OCI-LY1 (cell line): ENCODE measurements around the gene LRFN2.

ENCODE experiments used
- H2AFZ ChIP-seq: fragments of 200-600 bp; sonication (generic), shearing (Covaris generic); 2 replicates; pipeline ENCODE4 v1.6.0; 2014; ENCODE audit warnings: antibody characterized with exemption, mild to moderate bottlenecking, low read length
- H3F3A ChIP-seq: fragments of 200-600 bp; sonication (generic), shearing (Covaris generic); 2 replicates; pipeline ENCODE4 v1.6.0; 2014; ENCODE audit warnings: mild to moderate bottlenecking, antibody characterized with exemption, low read length, moderate library complexity; ENCODE audit not compliant: insufficient read depth
- H3K27ac ChIP-seq: fragments of 200-600 bp; sonication (generic); 2 replicates; pipeline ENCODE4 v1.5.1; 2014; ENCODE audit warnings: low read length, mixed run types, mild to moderate bottlenecking, low read depth; ENCODE audit not compliant: poor library complexity, severe bottlenecking
- H3K27me3 ChIP-seq: fragments of 200-600 bp; sonication (generic); 2 replicates; pipeline ENCODE4 v1.6.0; 2014; ENCODE audit warnings: antibody characterized with exemption, mild to moderate bottlenecking, low read length, moderate library complexity; ENCODE audit not compliant: insufficient read depth
- H3K36me3 ChIP-seq: fragments of 200-600 bp; sonication (generic); 2 replicates; pipeline ENCODE4 v1.6.1; 2014; ENCODE audit warnings: mild to moderate bottlenecking, antibody characterized with exemption, low read length, moderate library complexity, mixed read lengths; ENCODE audit not compliant: insufficient read depth
- H3K4me1 ChIP-seq: fragments of 200-600 bp; sonication (generic); 2 replicates; pipeline ENCODE4 v1.5.1; 2014; ENCODE audit warnings: mild to moderate bottlenecking, low read length, moderate library complexity; ENCODE audit not compliant: insufficient read depth, severe bottlenecking
- H3K4me2 ChIP-seq: fragments of 200-600 bp; sonication (generic), shearing (Covaris generic); 2 replicates; pipeline ENCODE4 v1.6.1; 2014; ENCODE audit warnings: low read length
- H3K4me3 ChIP-seq: fragments of 200-600 bp; sonication (generic); 2 replicates; pipeline ENCODE4 v1.5.1; 2014; ENCODE audit warnings: low read length, low read depth, mild to moderate bottlenecking, mixed read lengths; ENCODE audit not compliant: poor library complexity, severe bottlenecking
- H3K79me2 ChIP-seq: fragments of 200-600 bp; shearing (Covaris generic); 2 replicates; pipeline ENCODE4 v1.6.1; 2016; ENCODE audit warnings: mixed run types, low read length, mixed read lengths; ENCODE audit not compliant: insufficient read depth
- H3K9ac ChIP-seq: fragments of 200-600 bp; sonication (generic), shearing (Covaris generic); 2 replicates; pipeline ENCODE4 v1.6.1; 2014; ENCODE audit warnings: mild to moderate bottlenecking, low read length, mixed read lengths
- H3K9me2 ChIP-seq: fragments of 200-600 bp; sonication (generic), shearing (Covaris generic); 2 replicates; pipeline ENCODE4 v1.6.1; 2014; ENCODE audit warnings: low read depth, mild to moderate bottlenecking, low read length, mixed read lengths
- H3K9me3 ChIP-seq: fragments of 200-600 bp; shearing (Covaris generic); 2 replicates; pipeline ENCODE4 v1.6.1; 2014; ENCODE audit warnings: low read length, mixed read lengths
- H4K20me1 ChIP-seq: fragments of 200-600 bp; sonication (generic), shearing (Covaris generic); 2 replicates; pipeline ENCODE4 v1.6.0; 2016; ENCODE audit warnings: mild to moderate bottlenecking, low read length; ENCODE audit not compliant: insufficient read depth
- EZH2 ChIP-seq: fragments of 200-600 bp; sonication (generic), shearing (Covaris generic); IDR thresholded peaks from 2 replicates; pipeline ENCODE4 v1.8.0; 2017; ENCODE audit warnings: borderline replicate concordance, mixed run types, mild to moderate bottlenecking, antibody characterized with exemption, low read length, moderate library complexity, mixed read lengths
- TF ChIP-seq, protein P1 (sequence below): fragments of 200-600 bp; sonication (generic), shearing (Covaris generic); IDR thresholded peaks from 2 replicates; pipeline ENCODE4 v1.5.1; 2017; ENCODE audit warnings: mild to moderate bottlenecking, antibody characterized with exemption, low read length, moderate library complexity, mixed read lengths

LRFN2 gene

DNA sequence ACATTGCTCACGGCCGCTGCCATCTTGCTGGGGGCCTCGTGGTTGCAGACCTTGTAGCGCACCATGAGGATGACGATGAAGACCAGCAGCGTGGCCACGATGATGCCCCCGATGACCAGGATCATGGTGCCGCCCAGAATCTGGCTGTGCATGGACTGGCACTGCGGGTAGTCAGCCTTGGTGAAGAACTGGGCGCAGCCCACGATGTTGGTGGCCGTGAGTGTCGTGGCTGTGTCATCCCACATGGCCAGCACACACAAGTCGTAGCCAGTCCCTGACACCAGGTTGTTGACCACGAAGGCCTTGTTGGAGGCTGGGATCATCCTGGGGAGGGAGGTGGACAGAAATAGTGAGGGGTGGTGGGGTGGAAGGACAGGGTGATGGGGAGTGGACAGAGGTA lies 194.6 kb downstream of the LRFN2 start:
- no peaks in the 10 kb centered on the region for H3K9me3 ChIP-seq
- no peaks in the 10 kb centered on the region for H4K20me1 ChIP-seq
- no peaks in the 10 kb centered on the region for H3K9me2 ChIP-seq
- no peak overlapping the region for H3K27ac ChIP-seq
- H3K36me3 ChIP-seq, result no peaks in the 10 kb centered on the region
- no peaks in the 10 kb centered on the region for H3K27me3 ChIP-seq
- H3K79me2 ChIP-seq, result no peaks in the 10 kb centered on the region
- H3K4me3 ChIP-seq, result no peak overlapping the region
- no peak overlapping the region for H3K9ac ChIP-seq
- no peak overlapping the region for H2AFZ ChIP-seq
- TF ChIP-seq, protein P1, sequence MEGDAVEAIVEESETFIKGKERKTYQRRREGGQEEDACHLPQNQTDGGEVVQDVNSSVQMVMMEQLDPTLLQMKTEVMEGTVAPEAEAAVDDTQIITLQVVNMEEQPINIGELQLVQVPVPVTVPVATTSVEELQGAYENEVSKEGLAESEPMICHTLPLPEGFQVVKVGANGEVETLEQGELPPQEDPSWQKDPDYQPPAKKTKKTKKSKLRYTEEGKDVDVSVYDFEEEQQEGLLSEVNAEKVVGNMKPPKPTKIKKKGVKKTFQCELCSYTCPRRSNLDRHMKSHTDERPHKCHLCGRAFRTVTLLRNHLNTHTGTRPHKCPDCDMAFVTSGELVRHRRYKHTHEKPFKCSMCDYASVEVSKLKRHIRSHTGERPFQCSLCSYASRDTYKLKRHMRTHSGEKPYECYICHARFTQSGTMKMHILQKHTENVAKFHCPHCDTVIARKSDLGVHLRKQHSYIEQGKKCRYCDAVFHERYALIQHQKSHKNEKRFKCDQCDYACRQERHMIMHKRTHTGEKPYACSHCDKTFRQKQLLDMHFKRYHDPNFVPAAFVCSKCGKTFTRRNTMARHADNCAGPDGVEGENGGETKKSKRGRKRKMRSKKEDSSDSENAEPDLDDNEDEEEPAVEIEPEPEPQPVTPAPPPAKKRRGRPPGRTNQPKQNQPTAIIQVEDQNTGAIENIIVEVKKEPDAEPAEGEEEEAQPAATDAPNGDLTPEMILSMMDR, result no peak
- no peak for TF ChIP-seq EZH2
- H3K4me2 ChIP-seq, result no peak overlapping the region
- no peaks in the 10 kb centered on the region for H3F3A ChIP-seq
- H3K4me1 ChIP-seq, result no peaks in the 10 kb centered on the region

DNA sequence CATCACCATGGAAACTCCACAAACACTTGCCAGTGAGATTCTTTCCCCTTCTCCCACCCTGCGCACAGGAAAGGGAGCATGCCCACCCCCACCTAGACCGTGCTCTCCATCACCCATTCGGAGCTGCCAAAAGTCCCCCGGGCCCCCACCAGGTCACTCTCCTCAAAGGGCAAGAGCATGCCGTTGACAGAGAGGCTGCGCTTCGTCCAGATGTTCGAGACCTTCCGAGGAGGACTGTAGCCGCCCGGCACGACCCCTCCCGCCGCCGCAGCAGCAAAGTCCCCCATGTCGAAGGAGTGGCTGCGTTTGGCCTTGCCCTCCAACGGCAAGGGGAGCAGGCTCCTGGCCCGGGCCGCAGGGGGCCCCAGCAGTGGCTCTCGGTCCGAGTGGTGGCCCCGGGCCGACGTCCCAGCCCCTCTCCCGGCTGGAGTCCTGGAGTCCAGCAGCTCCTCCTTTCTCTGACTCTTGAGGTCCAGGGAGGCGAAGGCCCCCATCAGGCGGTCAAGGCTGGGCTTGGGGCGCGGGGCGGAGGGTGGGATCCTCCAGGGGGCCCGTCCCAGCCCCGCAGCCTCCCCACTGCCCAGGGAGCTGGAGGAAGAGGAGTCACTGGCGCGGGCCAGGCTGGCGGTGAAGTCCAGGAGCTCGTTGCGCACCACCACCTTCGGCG lies 195.2 kb downstream of the LRFN2 start:
- TF ChIP-seq, protein P1, result no peak
- TF ChIP-seq EZH2, result no peak
- H3K79me2 ChIP-seq, result no peaks in the 10 kb centered on the region

DNA sequence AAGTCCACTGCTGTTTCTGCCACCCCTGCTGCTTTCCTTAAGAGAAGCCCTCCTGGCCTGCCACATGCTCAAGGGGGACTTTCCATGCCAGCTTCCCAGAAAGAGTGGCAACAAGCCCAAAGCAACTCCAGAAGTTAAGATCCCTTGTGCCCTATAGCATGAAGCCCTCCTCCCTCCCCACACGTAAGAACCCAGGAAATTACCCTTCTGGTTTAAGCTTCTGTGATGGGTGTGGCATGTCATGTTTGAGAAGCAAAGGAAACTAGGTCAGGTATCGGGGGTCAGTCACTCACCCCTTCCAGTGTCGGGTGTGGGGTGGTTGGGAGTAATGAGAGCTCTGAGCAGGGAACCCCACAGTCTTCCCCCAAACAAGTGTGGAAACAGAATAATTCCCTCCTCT lies 196.1 kb downstream of the LRFN2 start:
- Histone ChIP-seq H3K79me2 (no peaks in the 10 kb centered on the region), H3K27ac (no peak overlapping the region)

More for the DNA sequence above, 195.2 kb downstream of the LRFN2 start:
- Histone ChIP-seq H2AFZ (no peak overlapping the region), H3K27ac (no peak overlapping the region), H3K4me3 (no peak overlapping the region), H3K9me2 (no peaks in the 10 kb centered on the region), H4K20me1 (no peaks in the 10 kb centered on the region), H3K9me3 (no peaks in the 10 kb centered on the region), H3K36me3 (no peaks in the 10 kb centered on the region), H3K4me1 (no peaks in the 10 kb centered on the region), H3K27me3 (no peaks in the 10 kb centered on the region), H3K9ac (no peak overlapping the region), H3K4me2 (no peak overlapping the region), H3F3A (no peaks in the 10 kb centered on the region)

More for the DNA sequence above, 196.1 kb downstream of the LRFN2 start:
- Histone ChIP-seq H4K20me1 (no peaks in the 10 kb centered on the region), H3K4me2 (no peak overlapping the region), H3K4me1 (no peaks in the 10 kb centered on the region), H3K9ac (no peak overlapping the region), H3K4me3 (no peak overlapping the region), H3K27me3 (no peaks in the 10 kb centered on the region), H3K9me3 (no peaks in the 10 kb centered on the region), H3K9me2 (no peaks in the 10 kb centered on the region), H2AFZ (no peak overlapping the region), H3K36me3 (no peaks in the 10 kb centered on the region), H3F3A (no peaks in the 10 kb centered on the region)
- TF ChIP-seq, protein P1, result no peak
- no peak for TF ChIP-seq EZH2
